GM12878 (cell line): Measurements from ENCODE around the gene FRYL. TPM values are rescaled to one million over a fixed set of nuclear protein-coding genes. Genes with fewer than 3 reads are reported as not detected.

ENCODE experiments used
- ATAC-seq: fragments of 200-7000 bp; cut with Tn5 transposase; 3 replicates; pipeline ENCODE4 v1.9.1; 2020; ENCODE audit warnings: mild to moderate bottlenecking, moderate library complexity
- BruUV-seq: library from RNA; stranded (reverse); fragments of 400-500 nt; replicated peaks from 2 replicates; lab custom pipeline; 2021; lab: Mats Ljungman, UMichigan
- CTCF ChIA-PET: fragments of 300-600 bp; sonication (Branson Sonifier 250); formaldehyde crosslinking; extraction: SDS; loops from one replicate; lab custom pipeline; 2021; ENCODE audit warnings: inconsistent platforms; lab: Yijun Ruan, JAX
- POLR2A ChIA-PET: fragments of 350-600 bp; formaldehyde crosslinking; extraction: SDS; loops from one replicate; lab custom pipeline; 2021; ENCODE audit warnings: inconsistent platforms; lab: Charles Lee
- RAD21 ChIA-PET: fragments of 300-600 bp; sonication (Branson Sonifier 250); formaldehyde crosslinking; loops from one replicate; lab custom pipeline; 2023; ENCODE audit warnings: antibody characterized with exemption; ENCODE audit not compliant: unreplicated experiment; lab: Charles Lee
- SMC1A ChIA-PET: fragments of 300-600 bp; sonication (Branson Sonifier 250); formaldehyde crosslinking; loops from one replicate; lab custom pipeline; 2023; ENCODE audit not compliant: unreplicated experiment, uncharacterized antibody; lab: Charles Lee
- DNase-seq: peaks from one replicate; pipeline ENCODE4 v3.0.0-alpha.2; 2011; ENCODE audit warnings: low read depth, low spot score
- FAIRE-seq: peaks from 3 replicates; lab custom pipeline; 2011; peaks lifted over from hg19 to GRCh38; lab: Jason Lieb, UNC
- H2AFZ ChIP-seq: 2 replicates; pipeline ENCODE4 v1.6.0; 2011; ENCODE audit warnings: low read depth, low read length, control low read depth; ENCODE audit not compliant: control insufficient read depth
- H3K27ac ChIP-seq: 2 replicates; pipeline ENCODE4 v1.5.1; 2011; ENCODE audit warnings: control low read depth; ENCODE audit not compliant: control insufficient read depth, insufficient read depth
- H3K27me3 ChIP-seq, 2 experiments: replicated peaks in 1 of 2; 2 replicates each; pipeline versions ENCODE4 v1.6.0 to v1.6.1; 2011; ENCODE audit warnings: low read length in 1 of 2; ENCODE audit not compliant: control insufficient read depth in 2 of 2, insufficient read depth in 2 of 2
- H3K36me3 ChIP-seq, 2 experiments: 2 replicates each; pipeline ENCODE4 v1.5.1; 2011; ENCODE audit warnings: low read length in 1 of 2; ENCODE audit not compliant: control insufficient read depth in 2 of 2, insufficient read depth in 2 of 2
- H3K4me1 ChIP-seq: 2 replicates; pipeline ENCODE4 v1.6.1; 2011; ENCODE audit warnings: mild to moderate bottlenecking, low read length, moderate library complexity, mixed read lengths; ENCODE audit not compliant: control insufficient read depth, insufficient read depth
- H3K4me2 ChIP-seq: 2 replicates; pipeline ENCODE4 v1.6.0; 2011; ENCODE audit warnings: control low read depth; ENCODE audit not compliant: control insufficient read depth, insufficient read depth
- H3K4me3 ChIP-seq: fragments of 200-600 bp; sonication (generic); 2 replicates; pipeline ENCODE4 v1.5.1; 2016
- H3K79me2 ChIP-seq: 2 replicates; pipeline ENCODE4 v1.6.0; 2011; ENCODE audit warnings: low read length; ENCODE audit not compliant: control insufficient read depth, insufficient read depth
- H3K9ac ChIP-seq: 2 replicates; pipeline ENCODE4 v1.8.0; 2011; ENCODE audit warnings: low read length, control low read depth, mixed read lengths; ENCODE audit not compliant: control insufficient read depth, insufficient read depth
- H3K9me3 ChIP-seq: replicated peaks from 3 replicates; pipeline ENCODE4 v1.5.1; 2011; ENCODE audit warnings: mild to moderate bottlenecking, low read length; ENCODE audit not compliant: control insufficient read depth, insufficient read depth
- H4K20me1 ChIP-seq: 2 replicates; pipeline ENCODE4 v1.6.0; 2011; ENCODE audit not compliant: control insufficient read depth, insufficient read depth
- CBFB ChIP-seq: IDR thresholded peaks from 2 replicates; pipeline ENCODE4 v1.6.1; 2016; ENCODE audit warnings: antibody characterized with exemption, low read depth
- CBX3 ChIP-seq: fragments of 200-600 bp; sonication (generic); IDR thresholded peaks from 2 replicates; pipeline ENCODE4 v1.6.1; 2016; ENCODE audit warnings: low read depth, borderline replicate concordance
- FOXM1 ChIP-seq: IDR thresholded peaks from 2 replicates; pipeline ENCODE4 v1.6.1; 2012; ENCODE audit warnings: low read depth, mild to moderate bottlenecking, inconsistent platforms, low read length, moderate library complexity
- KAT2A ChIP-seq: conservative IDR thresholded peaks from 2 replicates; pipeline ENCODE4 v1.6.1; 2011; ENCODE audit warnings: low read depth, low read length; ENCODE audit not compliant: control insufficient read depth
- KDM1A ChIP-seq: fragments of 200-600 bp; sonication (generic); IDR thresholded peaks from 2 replicates; pipeline ENCODE4 v1.6.1; 2016; ENCODE audit warnings: borderline replicate concordance
- NFYA ChIP-seq: IDR thresholded peaks from 2 replicates; pipeline ENCODE4 v1.6.1; 2011; ENCODE audit warnings: low read depth, mild to moderate bottlenecking, low read length, improper control_type of control experiment, borderline replicate concordance
- RBBP5 ChIP-seq: fragments of 200-600 bp; sonication (generic); conservative IDR thresholded peaks from 2 replicates; pipeline ENCODE4 v1.6.1; 2016
- ZNF24 ChIP-seq: fragments of 450-650 bp; IDR thresholded peaks from 2 replicates; pipeline ENCODE4 v1.6.1; 2017; ENCODE audit warnings: antibody characterized with exemption, mild to moderate bottlenecking
- ZNF622 ChIP-seq: fragments of 450-650 bp; IDR thresholded peaks from 2 replicates; pipeline ENCODE4 v1.6.1; 2017; ENCODE audit warnings: mild to moderate bottlenecking, inconsistent platforms
- ZSCAN29 ChIP-seq: fragments of 450-650 bp; IDR thresholded peaks from 2 replicates; pipeline ENCODE4 v1.6.1; 2017; ENCODE audit warnings: mild to moderate bottlenecking, moderate library complexity
- WGBS: methylation state at CpG from one replicate; pipeline ENCODE4 v1.1.6; 2016; ENCODE audit warnings: low lambda C conversion rate; ENCODE audit not compliant: insufficient replicate concordance, insufficient coverage; ENCODE audit errors: missing lambda C conversion rate; 5-methylcytosine and 5-hydroxymethylcytosine counted together
- in situ Hi-C: fragments of 300-500 bp; cut with MboI; formaldehyde crosslinking; loops from 9 replicates; pipeline ENCODE4 v1.14.3; 2018; ENCODE audit warnings: mixed read lengths
- intact Hi-C: fragments of 100-400 bp; cut with micrococcal nuclease; formaldehyde crosslinking; loops from one replicate; pipeline ENCODE4 v1.14.2; 2022; ENCODE audit not compliant: unreplicated experiment
- polyA plus RNA-seq, 11 experiments: library from polyadenylated mRNA; depleted of rRNA in 4 of 11; unstranded in 6 of 11; stranded (reverse) in 5 of 11; fragments of >200 nt; fragmentation: Nextera tagmentation in 4 of 11; fragmentation: Illumina TruSeq in 1 of 11; extraction: Ambion mirVana in 4 of 11; extraction: Trizol in 1 of 11; gene quantifications; 1 replicate in 1 of 11; 2 replicates in 10 of 11; pipeline versions ENCODE4 v1.2.1 to v1.2.3, GENCODE V29; 2011 to 2016; ENCODE audit warnings: inconsistent platforms in 2 of 11, missing spikeins in 2 of 11, low read depth in 1 of 11
- total RNA-seq, 4 experiments: library from RNA; depleted of rRNA in 3 of 4; stranded (reverse); fragments of >200 nt in 3 of 4; fragmentation: Illumina TruSeq in 1 of 4; extraction: Trizol in 1 of 4; gene quantifications; 2 replicates each; pipeline versions ENCODE4 v1.2.1 to v1.2.3, GENCODE V29; 2013 to 2021
- TF ChIP-seq, protein P1 (sequence below): fragments of 450-650 bp; IDR thresholded peaks from 2 replicates; pipeline ENCODE4 v1.6.1; 2014; ENCODE audit warnings: mild to moderate bottlenecking

Gene FRYL
- total and polyA plus RNA-seq, 10 of the 15 experiments (the other 5 are each of a cell fraction or from before 2014, with no cell fraction given): 10.3 to 50.6 (median 28.7) TPM

- no TSS peak for BruUV-seq
- no peaks in the 10 kb centered on the region for H3K4me1 ChIP-seq
- no peaks in the 10 kb centered on the region for H3K36me3 ChIP-seq
- DNase-seq (no peak), ATAC-seq (peak; percentile 46), FAIRE-seq (no peak)
- H3K27me3 ChIP-seq: no peaks in the 10 kb centered on the region
- H3K79me2 ChIP-seq: peaks cover 38% of the 10 kb centered on the region
- no peak overlapping the region for H3K9ac ChIP-seq
- in situ Hi-C loops: no loop called here
- intact Hi-C loops: no loop called here
- H4K20me1 ChIP-seq: no peaks in the 10 kb centered on the region
- ChIA-PET CTCF (interaction anchor here (1.1 kb wide), 1 partner anchor 8 kb away, joined by 3 read pairs; no protein-coding TSS in a partner anchor), SMC1A (interaction anchor here (1.3 kb wide), 1 partner anchor 51 kb away, joined by 3 read pairs; no protein-coding TSS in a partner anchor), POLR2A (no interaction called here), RAD21 (no interaction called here)
- no peak overlapping the region for H2AFZ ChIP-seq
- TF ChIP-seq RBBP5 (no peak), ZNF24 (no peak), ZNF622 (no peak), CBX3 (no peak), FOXM1 (no peak), KAT2A (no peak), NFYA (no peak), KDM1A (no peak), CBFB (no peak), ZSCAN29 (no peak)
- TF ChIP-seq, protein P1, sequence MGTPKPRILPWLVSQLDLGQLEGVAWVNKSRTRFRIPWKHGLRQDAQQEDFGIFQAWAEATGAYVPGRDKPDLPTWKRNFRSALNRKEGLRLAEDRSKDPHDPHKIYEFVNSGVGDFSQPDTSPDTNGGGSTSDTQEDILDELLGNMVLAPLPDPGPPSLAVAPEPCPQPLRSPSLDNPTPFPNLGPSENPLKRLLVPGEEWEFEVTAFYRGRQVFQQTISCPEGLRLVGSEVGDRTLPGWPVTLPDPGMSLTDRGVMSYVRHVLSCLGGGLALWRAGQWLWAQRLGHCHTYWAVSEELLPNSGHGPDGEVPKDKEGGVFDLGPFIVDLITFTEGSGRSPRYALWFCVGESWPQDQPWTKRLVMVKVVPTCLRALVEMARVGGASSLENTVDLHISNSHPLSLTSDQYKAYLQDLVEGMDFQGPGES: no peak
- no peak overlapping the region for H3K27ac ChIP-seq
- WGBS: 81% methylated on average over 4 of the region's 4 CpGs
- H3K9me3 ChIP-seq: peaks cover 6% of the 10 kb centered on the region; the same call in 2 of the 3 replicates
- H3K4me3 ChIP-seq: no peak overlapping the region
- H3K4me2 ChIP-seq: no peak overlapping the region
Measured at GRCh38 chr4:48756689-48757220, 23.3 kb downstream of the FRYL start.
